ENCODE measurements around the gene TMSB10. TPM values are rescaled to one million over a fixed set of nuclear protein-coding genes. Genes with fewer than 3 reads are reported as not detected.

TMSB10 gene
- total and polyA plus RNA-seq, 2 donors (not counting 1 experiment from before 2014, with no cell fraction given), result 7,414 to 8,130 TPM

DNA sequence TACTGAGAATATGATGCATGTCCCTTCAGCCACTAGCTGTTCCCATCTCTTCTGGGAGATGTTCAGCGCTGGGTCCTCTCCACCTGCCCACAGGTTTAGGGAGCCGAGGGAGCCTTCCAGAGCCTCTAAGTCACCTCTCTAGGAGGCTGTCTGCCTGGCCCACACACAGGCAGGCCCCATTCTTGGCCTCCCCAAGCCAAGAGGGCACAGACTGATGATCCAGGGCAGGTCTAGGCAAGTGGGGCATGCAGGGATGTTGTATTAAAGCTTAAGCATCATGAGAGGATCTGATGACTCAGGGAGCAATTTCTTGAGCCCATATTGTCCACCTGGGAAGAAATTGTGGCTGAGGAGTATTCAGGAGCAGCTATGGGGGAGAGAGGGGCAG is 19.9 kb downstream of the TMSB10 start:
- no peak overlapping the region for H3K9ac ChIP-seq (ENCODE audit: insufficient read depth, low read length)

DNA sequence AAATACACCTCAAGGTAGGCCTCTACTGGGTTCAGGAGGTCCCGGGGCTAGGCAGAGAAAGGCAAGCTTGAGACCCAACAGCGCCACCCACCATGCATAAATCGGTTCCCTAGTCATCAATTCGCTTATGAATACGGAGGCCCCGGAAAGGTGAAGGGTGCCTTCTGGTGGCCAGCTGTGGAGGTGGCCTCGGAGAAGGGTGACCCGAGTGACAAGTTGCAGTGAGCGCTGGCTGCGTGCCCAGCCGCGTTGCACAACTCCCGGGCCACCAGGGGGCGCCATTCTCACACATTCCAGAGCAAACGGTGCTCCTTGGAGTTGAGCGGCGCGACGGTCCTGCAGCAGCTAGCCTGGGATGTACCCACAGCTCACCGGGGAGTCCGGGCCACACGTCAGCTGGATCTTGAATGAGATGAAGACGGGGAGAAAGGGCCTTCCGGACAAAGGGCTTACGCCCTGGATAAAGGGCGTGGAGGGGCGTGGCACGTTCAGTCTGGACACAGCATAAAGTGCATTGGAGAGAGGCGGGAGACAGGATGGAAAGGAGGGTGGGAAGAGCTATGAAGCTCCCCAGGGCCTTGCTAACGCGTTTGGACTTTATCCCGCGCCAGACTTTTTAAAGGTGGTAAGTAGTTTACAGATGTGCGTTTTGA is 20.4 kb downstream of the TMSB10 start:
- Histone ChIP-seq H3K9me3 (ENCODE audit: control insufficient read depth, insufficient read depth, low read depth, low read length) (no peaks in the 10 kb centered on the region), H2AFZ (ENCODE audit: low read length) (peak overlapping the region; percentile 97), H3K9ac (ENCODE audit: insufficient read depth, low read length) (peak overlapping the region; percentile 23), H3K4me2 (ENCODE audit: extremely low read depth, insufficient read depth, low read length) (peak overlapping the region; percentile 91), H3K36me3 (ENCODE audit: control insufficient read depth, insufficient read depth, low read length) (no peaks in the 10 kb centered on the region), H3K27me3 (ENCODE audit: control insufficient read depth, insufficient read depth, low read length) (no peaks in the 10 kb centered on the region), H3K79me2 (ENCODE audit: control insufficient read depth, insufficient read depth, low read length) (no peaks in the 10 kb centered on the region), H3K27ac (ENCODE audit: insufficient read depth, low read length) (peak overlapping the region; percentile 41), H4K20me1 (ENCODE audit: control insufficient read depth, extremely low read depth, insufficient read depth, low read length) (no peaks in the 10 kb centered on the region), H3K4me3 (replicated peaks in 1 of 4; ENCODE audit: control extremely low read depth in 1 of 4, insufficient read depth in 1 of 4, low read depth in 3 of 4, low read length in 4 of 4) (peak overlapping the region; percentile 35 to 59 (median 50)), H3K4me1 (ENCODE audit: control insufficient read depth, extremely low read depth, insufficient read depth, low read length) (peaks cover 6% of the 10 kb centered on the region)
- peak; percentile 83 to 87 for DNase-seq (ENCODE audit: low read depth in 2 of 2)
- no peak for TF ChIP-seq EZH2 (IDR thresholded peaks at IDR 0.05; ENCODE audit: low read length, missing control alignments)
- TF ChIP-seq, protein P1, sequence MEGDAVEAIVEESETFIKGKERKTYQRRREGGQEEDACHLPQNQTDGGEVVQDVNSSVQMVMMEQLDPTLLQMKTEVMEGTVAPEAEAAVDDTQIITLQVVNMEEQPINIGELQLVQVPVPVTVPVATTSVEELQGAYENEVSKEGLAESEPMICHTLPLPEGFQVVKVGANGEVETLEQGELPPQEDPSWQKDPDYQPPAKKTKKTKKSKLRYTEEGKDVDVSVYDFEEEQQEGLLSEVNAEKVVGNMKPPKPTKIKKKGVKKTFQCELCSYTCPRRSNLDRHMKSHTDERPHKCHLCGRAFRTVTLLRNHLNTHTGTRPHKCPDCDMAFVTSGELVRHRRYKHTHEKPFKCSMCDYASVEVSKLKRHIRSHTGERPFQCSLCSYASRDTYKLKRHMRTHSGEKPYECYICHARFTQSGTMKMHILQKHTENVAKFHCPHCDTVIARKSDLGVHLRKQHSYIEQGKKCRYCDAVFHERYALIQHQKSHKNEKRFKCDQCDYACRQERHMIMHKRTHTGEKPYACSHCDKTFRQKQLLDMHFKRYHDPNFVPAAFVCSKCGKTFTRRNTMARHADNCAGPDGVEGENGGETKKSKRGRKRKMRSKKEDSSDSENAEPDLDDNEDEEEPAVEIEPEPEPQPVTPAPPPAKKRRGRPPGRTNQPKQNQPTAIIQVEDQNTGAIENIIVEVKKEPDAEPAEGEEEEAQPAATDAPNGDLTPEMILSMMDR (conservative IDR thresholded peaks at IDR 0.05 in 1 of 2, IDR thresholded peaks at IDR 0.05 in 1 of 2; ENCODE audit: low read depth in 1 of 2, low read length in 2 of 2), result peak; percentile 83 to 93

More for the DNA sequence above, 19.9 kb downstream of the TMSB10 start:
- peak overlapping the region in 1 of 4 experiments; percentile 59 for H3K4me3 ChIP-seq (replicated peaks in 1 of 4; ENCODE audit: control extremely low read depth in 1 of 4, insufficient read depth in 1 of 4, low read depth in 3 of 4, low read length in 4 of 4)
- no peak overlapping the region for H2AFZ ChIP-seq (ENCODE audit: low read length)
- H3K4me2 ChIP-seq (ENCODE audit: extremely low read depth, insufficient read depth, low read length), result no peak overlapping the region
- H3K9me3 ChIP-seq (ENCODE audit: control insufficient read depth, insufficient read depth, low read depth, low read length), result no peaks in the 10 kb centered on the region
- no peaks in the 10 kb centered on the region for H4K20me1 ChIP-seq (ENCODE audit: control insufficient read depth, extremely low read depth, insufficient read depth, low read length)
- no peak overlapping the region for H3K27ac ChIP-seq (ENCODE audit: insufficient read depth, low read length)
- H3K27me3 ChIP-seq (ENCODE audit: control insufficient read depth, insufficient read depth, low read length), result no peaks in the 10 kb centered on the region
- H3K36me3 ChIP-seq (ENCODE audit: control insufficient read depth, insufficient read depth, low read length), result no peaks in the 10 kb centered on the region
- no peak for DNase-seq (ENCODE audit: low read depth in 2 of 2)
- no peaks in the 10 kb centered on the region for H3K79me2 ChIP-seq (ENCODE audit: control insufficient read depth, insufficient read depth, low read length)
- H3K4me1 ChIP-seq (ENCODE audit: control insufficient read depth, extremely low read depth, insufficient read depth, low read length), result peaks cover 8% of the 10 kb centered on the region
- TF ChIP-seq, protein P1 (conservative IDR thresholded peaks at IDR 0.05 in 1 of 2, IDR thresholded peaks at IDR 0.05 in 1 of 2; ENCODE audit: low read depth in 1 of 2, low read length in 2 of 2), result no peak
- TF ChIP-seq EZH2 (IDR thresholded peaks at IDR 0.05; ENCODE audit: low read length, missing control alignments), result no peak

DNA sequence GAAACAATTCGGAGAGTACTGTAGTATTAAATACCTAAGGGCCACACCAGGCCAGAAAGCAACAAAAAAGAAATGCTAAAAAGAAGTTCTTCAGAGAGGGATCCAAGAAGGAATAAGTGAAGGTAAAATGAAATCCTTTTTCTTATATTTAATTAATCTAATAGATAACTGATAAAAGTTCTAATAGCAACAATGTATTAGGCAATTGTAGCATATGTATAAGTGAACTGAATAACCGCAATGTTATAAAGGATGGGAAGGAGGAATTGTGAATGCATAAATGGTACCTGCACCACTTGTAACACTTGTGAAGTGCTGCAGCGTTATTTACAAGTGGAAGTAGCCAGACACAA is 21.8 kb downstream of the TMSB10 start:
- H3K9me3 ChIP-seq (ENCODE audit: control insufficient read depth, insufficient read depth, low read depth, low read length), result no peaks in the 10 kb centered on the region
- peak overlapping the region; percentile 91 for H3K4me2 ChIP-seq (ENCODE audit: extremely low read depth, insufficient read depth, low read length)
- peak overlapping the region; percentile 41 for H3K27ac ChIP-seq (ENCODE audit: insufficient read depth, low read length)
- no peak overlapping the region for H2AFZ ChIP-seq (ENCODE audit: low read length)
- H4K20me1 ChIP-seq (ENCODE audit: control insufficient read depth, extremely low read depth, insufficient read depth, low read length), result no peaks in the 10 kb centered on the region
- peak overlapping the region; percentile 1 to 57 (median 34) for H3K4me3 ChIP-seq (replicated peaks in 1 of 4; ENCODE audit: control extremely low read depth in 1 of 4, insufficient read depth in 1 of 4, low read depth in 3 of 4, low read length in 4 of 4)
- TF ChIP-seq EZH2 (IDR thresholded peaks at IDR 0.05; ENCODE audit: low read length, missing control alignments), result no peak
- TF ChIP-seq, protein P1 (conservative IDR thresholded peaks at IDR 0.05 in 1 of 2, IDR thresholded peaks at IDR 0.05 in 1 of 2; ENCODE audit: low read depth in 1 of 2, low read length in 2 of 2), result no peak
- no peak for DNase-seq (ENCODE audit: low read depth in 2 of 2)
- no peaks in the 10 kb centered on the region for H3K79me2 ChIP-seq (ENCODE audit: control insufficient read depth, insufficient read depth, low read length)
- no peaks in the 10 kb centered on the region for H3K27me3 ChIP-seq (ENCODE audit: control insufficient read depth, insufficient read depth, low read length)
- H3K36me3 ChIP-seq (ENCODE audit: control insufficient read depth, insufficient read depth, low read length), result no peaks in the 10 kb centered on the region
- peaks cover 6% of the 10 kb centered on the region for H3K4me1 ChIP-seq (ENCODE audit: control insufficient read depth, extremely low read depth, insufficient read depth, low read length)
- no peak overlapping the region for H3K9ac ChIP-seq (ENCODE audit: insufficient read depth, low read length)
